Heart left ventricle (tissue), 13 donors: Measurements from ENCODE around the gene ABCC6.

Experiments
- POLR2A ChIP-seq, 2 donors: fragments of 450-650 bp; IDR thresholded peaks; one replicate each; pipeline ENCODE4 v1.6.1; 2017; ENCODE audit warnings: antibody characterized with exemption in 2 of 2, mild to moderate bottlenecking in 2 of 2, moderate library complexity in 2 of 2
- TF ChIP-seq, protein P1 (sequence below), 12 donors: fragments of 200-600 bp; sonication (generic) in 4 of 12; IDR thresholded peaks; one replicate each; pipeline versions ENCODE4 v1.5.0 to v1.8.0; 2018 to 2022; ENCODE audit warnings: antibody characterized with exemption in 12 of 12, mild to moderate bottlenecking in 5 of 12
- donor health status: ischemic (EF 13 %, LVEDD 7.1; RV severe dilation, severe dysfunction).
- donor health status: DM: no; HTN: yes; CAD: no.
- donor health status: DM: no; HTN: no; CAD: no.
- donor health status: ischemic (EF 25% LVEDD 6.9; RV normal size, moderate dysfunction).
- donor health status: ischemic (EF 25% LVEDD 5.7; RV mildly dilated, moderate dysfunction).
- donor health status: ischemic (EF 35%, LVEDD 5.7; RV mildly dilated, moderate dysfunction).
- donor health status: nonischemic (EF 11% LVEDD 7.7; RV severe dilation, severe dysfunction).
- donor health status: DM: yes; HTN: yes; CAD: no.
- donor health status: PGD.
- donor health status: ischemic (EF 29% LVEDD 5.4; RV normal size, mild dysfunction).
- donor health status: nonischemic (EF 23%, LVEDD 6.1; RV moderate dilation, normal function).

GRCh38 chr16:16190546-16190945, 32.7 kb downstream of the ABCC6 start:
- TF ChIP-seq, protein P1, sequence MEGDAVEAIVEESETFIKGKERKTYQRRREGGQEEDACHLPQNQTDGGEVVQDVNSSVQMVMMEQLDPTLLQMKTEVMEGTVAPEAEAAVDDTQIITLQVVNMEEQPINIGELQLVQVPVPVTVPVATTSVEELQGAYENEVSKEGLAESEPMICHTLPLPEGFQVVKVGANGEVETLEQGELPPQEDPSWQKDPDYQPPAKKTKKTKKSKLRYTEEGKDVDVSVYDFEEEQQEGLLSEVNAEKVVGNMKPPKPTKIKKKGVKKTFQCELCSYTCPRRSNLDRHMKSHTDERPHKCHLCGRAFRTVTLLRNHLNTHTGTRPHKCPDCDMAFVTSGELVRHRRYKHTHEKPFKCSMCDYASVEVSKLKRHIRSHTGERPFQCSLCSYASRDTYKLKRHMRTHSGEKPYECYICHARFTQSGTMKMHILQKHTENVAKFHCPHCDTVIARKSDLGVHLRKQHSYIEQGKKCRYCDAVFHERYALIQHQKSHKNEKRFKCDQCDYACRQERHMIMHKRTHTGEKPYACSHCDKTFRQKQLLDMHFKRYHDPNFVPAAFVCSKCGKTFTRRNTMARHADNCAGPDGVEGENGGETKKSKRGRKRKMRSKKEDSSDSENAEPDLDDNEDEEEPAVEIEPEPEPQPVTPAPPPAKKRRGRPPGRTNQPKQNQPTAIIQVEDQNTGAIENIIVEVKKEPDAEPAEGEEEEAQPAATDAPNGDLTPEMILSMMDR (IDR thresholded peaks at IDR 0.05) = no peak
- TF ChIP-seq POLR2A (IDR thresholded peaks at IDR 0.05) = no peak
